ENCODE measurements around the gene RTN4. TPM values are rescaled to one million over a fixed set of nuclear protein-coding genes. Genes with fewer than 3 reads are reported as not detected.
"Not testable (repeated sequence)": the region's sequence is repeated elsewhere in the genome, so short reads cannot be mapped to it uniquely, and the experiment has no call there.

RTN4 gene
- total RNA-seq, 1 donor from 2014 or later: 370 TPM

DNA sequence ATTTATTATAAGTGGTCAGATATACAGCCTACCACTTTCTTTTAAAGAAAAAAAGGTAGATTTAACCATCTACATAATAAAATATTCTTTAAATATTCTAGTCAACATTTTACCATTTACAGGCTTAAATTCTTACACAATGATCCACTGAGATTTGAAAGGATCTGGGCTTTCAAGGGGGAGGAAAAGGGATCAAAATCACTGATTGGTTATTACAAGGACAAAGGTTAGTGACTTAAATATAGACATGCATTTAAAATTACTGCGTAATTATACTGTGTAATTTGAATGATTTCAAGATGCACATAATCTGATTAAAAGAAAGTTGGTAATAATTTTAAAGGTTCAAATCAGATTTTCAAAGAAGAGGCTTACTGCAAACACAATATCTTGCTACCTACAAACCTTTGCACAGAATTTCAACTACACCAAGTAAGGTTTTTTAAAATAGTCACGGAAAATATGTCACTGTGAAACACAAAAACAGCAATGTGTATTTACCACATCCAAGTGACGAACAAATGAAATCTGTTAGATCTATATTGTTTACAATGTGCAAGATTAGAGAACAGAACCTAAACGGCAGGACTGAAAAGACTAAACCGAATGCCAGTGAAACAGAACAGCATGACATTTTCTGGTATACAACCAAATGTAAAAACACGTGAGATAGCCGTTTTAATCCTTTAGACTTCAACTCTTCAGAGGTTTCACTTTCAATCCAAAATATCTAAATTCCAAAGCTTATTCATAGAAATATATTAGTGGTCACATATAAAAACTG, 40.8 kb downstream of the RTN4 start:
- DNase-seq (ENCODE audit: low spot score): no peak

DNA sequence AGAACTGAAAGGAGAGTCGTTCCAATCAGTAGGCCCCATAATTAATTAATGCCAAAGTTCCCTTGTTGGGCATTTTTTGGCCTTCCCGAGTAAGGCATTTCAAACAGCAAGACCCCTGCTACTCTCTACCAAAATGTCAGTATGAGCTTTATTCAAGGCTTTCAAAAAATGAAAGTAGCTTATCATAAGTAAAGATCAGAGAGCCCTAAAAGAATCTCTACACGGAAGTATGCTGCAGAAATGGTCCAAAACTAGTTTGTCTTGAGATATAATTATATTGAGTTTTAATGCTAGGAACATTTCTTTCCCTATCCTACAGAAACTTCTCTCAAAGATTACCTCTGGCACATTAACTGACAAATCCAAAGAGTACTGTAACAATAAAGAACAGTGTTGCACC, 43.9 kb downstream of the RTN4 start:
- DNase-seq (ENCODE audit: low spot score): no peak

DNA sequence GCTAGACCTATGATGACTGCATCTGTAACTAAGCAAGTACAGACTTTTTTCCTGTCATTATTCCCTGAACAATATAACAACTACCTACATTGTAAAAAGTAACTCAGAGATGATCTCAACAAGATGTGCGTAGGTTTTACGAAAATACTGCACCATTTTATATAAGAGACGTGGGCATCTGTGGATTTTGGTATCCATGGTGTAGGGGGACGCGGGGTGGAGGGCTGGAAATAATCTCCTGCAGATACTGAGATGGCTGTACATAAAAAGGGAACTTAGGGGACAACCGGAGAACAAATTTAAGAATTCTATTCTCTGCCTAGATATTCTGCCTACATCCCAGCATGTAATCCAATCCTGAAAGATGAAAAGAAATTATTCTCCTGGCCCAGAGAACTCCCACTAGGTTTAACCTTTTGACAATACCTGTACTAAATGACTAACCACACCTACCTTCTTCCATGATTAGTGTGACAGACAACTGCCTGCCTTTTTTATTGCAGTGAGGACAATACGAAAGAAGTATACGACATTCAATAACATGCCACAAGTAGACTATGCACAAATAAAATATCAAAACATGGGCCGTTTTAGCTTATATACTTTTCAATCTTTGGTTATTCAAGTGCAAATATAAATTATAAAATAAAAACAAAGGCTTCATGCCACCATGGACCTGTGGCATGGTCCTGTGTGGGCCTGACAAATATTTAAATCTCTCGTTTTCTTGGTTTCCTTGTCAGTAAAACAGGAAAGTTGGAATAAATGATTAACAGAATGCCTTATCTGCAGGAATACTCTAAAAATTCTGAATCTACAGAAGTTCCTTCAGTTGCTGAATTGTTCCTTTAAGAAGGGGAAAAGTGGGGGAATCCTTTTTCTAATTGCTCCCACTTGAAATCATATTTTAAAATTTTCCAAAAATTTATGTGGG, 46.3 kb downstream of the RTN4 start:
- DNase-seq (ENCODE audit: low spot score): no peak

DNA sequence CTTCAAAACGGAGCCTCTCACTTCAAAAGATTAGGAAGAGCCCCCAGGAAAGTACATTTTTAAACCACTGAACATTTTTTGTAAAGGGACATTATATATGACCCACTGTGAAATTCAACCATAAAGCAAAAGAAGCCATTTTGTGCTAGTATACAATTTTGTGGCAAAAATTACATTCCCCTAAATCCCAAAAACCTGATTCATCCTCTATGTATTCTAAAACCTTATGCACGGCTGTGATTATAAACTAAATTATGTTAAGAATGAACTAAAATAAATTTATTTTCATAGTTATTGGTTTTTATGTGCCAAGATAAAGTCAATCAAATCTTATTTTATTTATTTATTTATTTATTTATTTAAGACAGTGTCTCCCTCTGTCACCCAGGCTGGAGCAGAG, 48.5 kb downstream of the RTN4 start:
- no peak for DNase-seq (ENCODE audit: low spot score)

DNA sequence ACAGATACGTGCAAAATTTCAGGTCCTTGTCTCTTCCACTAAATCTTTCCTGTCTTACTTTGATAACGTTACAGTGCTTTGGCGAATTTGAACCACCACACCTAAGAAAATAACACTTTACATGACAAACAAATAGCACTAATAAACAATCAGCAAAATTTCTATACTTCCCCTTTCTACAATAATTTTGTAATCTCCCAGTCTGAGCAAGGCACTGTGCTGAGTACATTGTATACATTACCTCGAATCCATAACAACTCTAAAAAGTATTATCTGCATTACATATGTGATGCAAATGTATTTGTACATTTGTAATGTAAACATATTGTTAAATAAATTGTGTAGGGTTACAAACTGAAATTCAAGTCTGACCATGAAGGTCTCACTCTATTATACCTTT, 49.9 kb downstream of the RTN4 start:
- DNase-seq (ENCODE audit: low spot score): no peak

DNA sequence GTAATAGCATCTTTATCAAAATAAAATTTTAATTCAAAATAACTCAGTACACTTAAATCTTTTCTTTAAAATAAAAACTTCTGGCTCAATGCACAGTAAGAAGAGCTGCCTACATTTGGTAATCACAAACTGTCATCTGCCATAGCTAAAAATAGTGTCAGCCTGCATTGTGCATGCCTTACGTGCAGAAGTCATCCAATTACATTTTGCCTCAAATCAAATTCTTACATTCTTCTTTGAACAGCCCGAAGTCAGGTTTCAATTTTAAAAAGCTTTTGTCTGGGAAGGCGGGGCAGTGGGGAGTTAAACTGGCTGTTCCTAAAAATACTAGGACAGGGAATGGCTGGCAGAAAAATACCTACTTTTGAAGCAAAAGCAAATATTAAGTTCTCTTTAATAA, 51.1 kb downstream of the RTN4 start:
- DNase-seq (ENCODE audit: low spot score): no peak

DNA sequence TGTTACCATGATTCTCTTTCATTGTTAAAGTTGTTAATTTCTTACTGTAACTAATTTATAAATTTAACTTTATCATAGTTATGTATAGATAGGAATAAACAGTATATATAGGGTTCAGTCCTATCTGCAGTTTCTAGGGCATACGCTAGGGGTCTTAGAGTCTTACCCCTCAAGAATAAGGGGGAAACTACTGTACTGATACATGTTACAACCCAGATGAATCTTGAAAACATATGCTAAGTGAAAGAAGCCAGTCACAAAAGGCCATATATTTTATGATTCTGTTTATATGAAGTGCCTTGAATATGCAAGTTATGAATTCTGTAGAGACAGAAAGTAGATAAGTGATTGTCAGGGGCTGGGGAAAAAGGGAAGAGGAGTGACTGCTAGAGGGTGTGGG, 52.4 kb downstream of the RTN4 start:
- DNase-seq (ENCODE audit: low spot score): no peak

DNA sequence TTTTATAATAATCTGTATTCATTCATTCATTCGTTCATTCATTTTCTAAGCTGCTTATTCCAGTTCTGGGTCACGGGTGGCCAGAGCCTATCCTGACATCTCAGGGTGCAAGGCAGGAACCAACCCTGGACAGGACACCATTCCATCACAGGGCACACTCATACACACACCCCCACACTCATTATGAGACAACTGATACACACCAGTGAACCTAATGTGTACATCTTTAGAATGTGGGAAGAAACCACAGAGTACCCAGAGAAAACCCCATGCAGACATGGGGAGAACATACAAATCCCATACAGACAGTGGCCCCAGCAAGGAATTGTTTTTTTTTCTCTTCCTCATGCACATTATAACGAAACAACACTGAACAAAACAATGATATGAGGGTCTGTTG, 54.7 kb downstream of the RTN4 start:
- DNase-seq (ENCODE audit: low spot score): no peak

DNA sequence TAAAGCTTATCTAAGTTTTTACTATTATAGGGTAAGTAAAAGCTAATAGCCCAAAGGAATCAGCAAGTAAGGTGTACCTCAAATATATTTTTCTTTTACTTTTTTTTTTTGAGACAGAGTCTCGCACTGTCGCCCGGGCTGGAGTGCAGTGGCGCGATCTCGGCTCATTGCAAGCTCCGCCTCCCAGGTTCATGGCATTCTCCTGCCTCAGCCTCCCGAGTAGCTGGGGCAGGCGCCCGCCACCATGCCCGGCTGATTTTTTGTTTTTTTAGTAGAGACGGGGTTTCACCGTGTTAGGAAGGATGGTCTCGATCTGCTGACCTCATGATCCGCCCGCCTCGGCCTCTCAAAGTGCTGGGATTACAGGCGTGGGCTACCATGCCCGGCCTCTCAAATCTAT, 59.6 kb downstream of the RTN4 start:
- DNase-seq (ENCODE audit: low spot score): not testable (repeated sequence)

DNA sequence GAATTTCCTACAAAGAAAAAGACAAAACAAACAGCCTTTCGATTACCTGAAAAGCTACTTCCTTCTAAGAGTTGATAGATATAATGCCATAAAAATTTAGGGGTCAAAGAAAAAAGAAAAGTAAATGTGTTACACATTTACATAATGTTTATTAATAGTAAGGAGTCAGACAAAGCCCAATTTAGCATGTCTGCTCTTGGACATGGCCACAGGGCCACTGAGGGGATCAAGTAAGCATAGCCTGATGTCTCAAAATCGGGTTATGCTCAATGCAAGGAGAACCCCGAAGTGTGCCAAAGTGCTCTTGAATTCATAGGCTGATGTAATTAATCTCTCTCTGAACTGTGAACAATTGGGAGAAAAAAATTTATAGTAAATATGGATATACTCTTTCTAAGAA, 61.6 kb downstream of the RTN4 start:
- DNase-seq (ENCODE audit: low spot score): no peak

DNA sequence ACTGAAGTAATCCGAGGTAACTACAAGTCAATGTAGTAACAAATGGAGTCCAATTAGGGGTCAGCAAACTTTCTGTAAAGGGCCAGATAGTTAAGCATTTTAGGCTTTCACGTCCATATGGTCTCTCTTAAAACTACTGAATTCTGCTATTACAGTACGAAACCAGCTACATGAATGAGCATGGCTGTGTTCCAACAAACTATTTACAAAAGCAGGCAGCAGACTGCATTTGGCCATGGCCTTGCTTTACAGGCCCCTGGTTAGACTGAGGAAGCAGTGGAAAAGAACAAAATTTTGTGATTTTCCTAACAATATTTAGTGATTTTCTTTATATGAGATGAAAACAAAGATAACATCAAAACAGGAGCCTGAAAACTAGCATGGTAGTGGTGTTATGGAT, 64.0 kb downstream of the RTN4 start:
- DNase-seq (ENCODE audit: low spot score): no peak

DNA sequence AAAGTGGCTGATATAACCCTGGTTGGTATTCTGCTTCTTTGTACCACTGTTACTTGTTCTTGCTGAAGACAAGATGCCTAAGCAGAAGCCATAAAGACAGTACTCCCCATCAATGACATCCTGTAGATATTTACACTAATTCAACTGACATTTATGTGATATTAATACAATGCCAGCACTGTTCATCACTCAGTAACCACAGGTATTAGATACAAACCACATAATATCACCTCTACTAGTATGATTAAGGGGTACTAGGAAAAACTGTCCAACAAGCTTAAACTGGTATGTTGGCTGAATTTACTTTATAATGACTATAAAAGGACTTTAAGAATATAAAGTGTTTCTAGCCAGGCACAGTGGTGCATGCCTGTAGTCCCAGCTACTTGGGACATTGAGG, 65.8 kb downstream of the RTN4 start:
- no peak for DNase-seq (ENCODE audit: low spot score)

DNA sequence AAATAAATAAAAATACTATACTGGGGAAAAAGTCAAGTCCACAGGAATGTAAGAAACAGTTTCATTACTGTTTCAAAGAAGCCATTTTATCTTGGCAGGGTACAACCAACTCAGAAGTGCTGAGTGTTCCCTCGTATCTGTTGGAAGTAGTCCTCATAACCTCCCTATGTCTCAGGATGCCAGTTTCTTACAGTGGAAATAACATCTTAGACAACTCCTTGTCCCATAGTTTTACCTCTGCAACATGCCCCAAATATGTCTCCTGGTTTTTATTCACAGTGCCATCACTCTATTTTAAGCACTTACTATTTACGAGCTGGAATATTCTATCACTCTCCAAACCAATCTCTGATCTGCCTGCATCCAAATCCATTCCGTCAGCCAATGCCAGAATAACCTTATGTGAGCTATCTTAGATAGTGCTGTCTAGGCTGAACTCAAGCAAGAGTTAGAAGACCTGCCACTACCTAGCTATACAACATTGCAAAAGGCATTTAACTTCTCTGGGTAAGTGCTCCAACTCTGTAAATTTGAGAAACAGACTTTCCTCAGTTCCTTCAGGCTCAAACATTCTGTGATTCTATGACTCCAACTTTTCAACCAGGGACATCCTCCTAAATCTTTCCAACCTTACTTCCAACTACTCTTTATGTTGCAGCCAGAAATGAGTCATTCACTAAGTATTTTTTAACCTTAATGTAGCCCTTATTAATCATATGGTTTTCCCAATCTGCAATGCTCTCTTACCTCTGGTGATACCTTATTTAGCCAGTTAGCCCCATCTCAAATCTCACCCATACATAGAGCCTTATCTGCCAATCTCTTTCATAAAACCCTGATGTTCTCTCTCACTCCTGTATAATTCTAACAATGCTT, 66.7 kb downstream of the RTN4 start:
- DNase-seq (ENCODE audit: low spot score): no peak

DNA sequence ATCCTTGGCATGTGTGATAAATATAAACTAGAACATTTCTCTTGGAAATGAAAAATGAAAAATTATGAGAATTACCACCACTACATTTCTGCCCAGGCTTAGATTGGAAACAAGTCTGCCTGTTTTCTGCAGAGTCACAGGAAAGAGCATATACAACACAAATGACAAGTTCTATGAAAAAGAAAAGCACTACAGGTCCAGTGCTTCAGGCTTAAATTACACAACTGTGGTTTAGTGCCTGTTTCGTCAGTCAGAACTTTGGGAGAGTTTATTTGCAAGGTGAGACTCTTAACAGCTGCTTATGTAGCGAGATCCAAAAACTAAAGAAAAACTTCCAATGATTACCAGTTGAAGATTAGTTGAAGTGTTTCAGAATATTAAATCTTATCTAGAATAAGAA, 68.9 kb downstream of the RTN4 start:
- DNase-seq (ENCODE audit: low spot score): no peak

DNA sequence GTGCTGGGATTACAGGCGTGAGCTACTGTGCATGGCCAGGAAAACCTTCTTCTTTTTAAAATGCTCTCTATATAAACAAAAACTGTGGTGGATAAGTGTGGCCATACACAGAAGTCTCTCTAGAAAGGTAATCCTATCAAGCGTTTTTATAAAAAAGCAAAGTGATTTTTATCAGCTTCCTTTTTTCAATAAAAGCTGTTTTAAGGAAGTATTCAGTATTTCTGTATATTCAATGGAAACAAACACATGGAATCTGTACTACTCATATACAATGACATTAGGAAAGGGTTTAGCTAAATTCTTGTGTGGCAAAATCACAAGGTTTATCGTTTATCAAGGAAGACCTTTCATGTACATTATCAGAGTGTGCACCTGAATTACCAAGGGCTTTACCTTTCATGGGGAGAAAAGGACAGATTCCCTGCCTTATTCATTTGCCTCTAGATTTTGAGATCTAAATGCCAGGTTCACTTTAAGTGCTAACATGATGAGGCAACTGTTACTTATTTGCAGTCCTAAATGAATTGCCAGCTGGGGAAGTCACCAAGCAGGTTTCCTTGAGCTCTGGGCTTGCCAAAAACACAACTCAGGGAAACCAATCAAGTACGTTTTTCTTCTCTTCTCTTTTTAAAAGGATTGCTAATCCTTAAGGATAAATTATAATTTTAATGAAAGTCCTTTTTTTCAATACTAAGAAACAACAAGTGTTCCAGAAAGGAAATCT, 70.8 kb downstream of the RTN4 start:
- DNase-seq (ENCODE audit: low spot score): peak; percentile 47

DNA sequence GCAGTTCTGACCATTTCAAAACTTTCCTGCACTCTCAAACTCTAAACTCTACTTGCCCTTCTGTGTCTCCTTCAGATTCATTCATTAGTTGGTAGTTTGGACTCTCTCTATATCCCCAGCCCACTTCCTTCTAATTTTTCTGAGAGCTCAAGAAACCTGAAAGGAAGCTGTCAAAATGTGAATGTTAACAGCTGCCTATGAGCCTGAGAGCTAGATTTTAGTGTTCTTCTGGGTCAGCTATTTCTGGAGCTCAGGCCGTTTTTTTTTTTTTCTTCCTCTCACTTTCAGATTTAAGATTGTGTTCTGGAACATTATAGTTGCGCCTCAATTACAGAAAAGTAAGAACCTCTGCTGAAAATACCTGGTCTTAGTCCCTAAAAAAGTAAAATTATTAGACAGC, 73.1 kb downstream of the RTN4 start:
- DNase-seq (ENCODE audit: low spot score): no peak

DNA sequence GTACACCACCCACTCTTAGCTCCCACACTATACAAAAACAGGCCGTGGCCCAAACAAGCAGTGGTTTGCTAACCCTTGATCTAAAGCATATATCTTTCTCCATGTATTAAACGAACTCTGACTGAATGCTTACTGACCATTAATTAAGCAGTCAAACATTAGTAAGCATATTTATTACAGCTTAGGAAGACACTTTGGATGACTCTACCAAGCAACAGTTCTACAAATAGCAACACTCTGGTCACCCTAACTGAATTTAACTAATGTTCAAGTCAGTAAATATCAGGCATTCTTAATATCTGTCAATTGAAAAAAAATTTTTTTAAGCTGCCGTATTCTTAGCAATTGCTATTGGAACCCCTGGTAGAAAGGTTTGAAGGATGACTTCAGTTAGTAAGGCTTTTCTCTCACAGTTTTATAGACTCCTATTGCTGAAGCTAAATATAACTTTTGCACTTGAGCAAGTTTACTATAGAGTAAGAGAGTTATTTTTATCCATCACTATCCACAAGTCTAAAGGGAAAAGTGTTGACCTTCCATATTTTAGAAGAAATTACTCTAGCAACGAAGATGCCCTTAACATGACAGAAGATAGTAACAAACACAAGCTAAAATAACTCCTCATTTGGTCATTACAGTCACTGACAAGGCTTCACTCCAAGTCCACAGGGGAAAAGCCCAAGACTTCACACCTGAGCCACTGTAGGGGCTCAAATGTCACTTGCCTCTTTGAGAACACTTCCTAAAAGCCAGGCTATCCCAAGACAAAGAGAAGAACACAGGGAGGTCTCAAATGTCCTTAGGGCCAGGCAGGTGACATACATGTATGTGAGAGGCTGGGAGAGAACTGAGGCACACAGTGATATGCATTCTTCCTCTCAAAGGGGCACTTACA, 74.4 kb downstream of the RTN4 start:
- no peak for DNase-seq (ENCODE audit: low spot score)

DNA sequence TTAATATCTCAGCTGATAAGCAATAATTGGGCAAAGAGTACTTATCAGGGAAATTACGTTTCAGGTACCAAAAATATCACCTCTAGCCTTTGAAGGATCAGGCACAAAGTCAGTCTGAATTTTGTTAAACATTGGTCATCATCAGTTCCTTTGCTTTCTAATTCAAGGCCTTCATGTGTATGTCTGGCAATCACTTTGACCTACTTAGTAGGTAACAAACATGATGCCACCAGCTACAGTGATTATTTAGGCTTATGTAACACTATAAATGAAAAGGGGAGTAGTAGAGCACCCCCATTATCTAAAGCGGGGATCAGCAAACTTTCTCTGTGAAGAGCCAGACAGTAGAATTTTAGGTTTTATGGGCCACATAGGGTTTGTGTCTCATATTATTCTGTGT, 75.1 kb downstream of the RTN4 start:
- no peak for DNase-seq (ENCODE audit: low spot score)

DNA sequence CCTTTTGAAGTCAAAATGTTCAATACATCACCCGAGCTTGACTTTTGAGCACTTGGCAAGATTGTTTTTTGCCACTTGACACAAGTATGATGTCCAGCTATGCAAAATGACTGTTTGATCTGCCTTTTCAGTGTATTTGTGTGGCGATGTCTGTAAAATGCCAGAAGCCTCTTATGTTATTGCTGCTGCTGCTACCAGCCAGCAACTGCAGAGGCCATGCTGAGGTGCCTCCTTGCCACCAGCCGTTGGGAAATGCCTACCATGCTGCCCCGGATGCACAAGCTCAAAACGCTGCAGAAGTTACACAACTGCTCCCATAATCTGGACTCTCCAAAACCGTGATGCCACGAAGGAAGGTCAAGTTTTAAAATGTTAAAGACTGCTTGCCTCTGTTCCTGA, 80.3 kb downstream of the RTN4 start:
- no peak for DNase-seq (ENCODE audit: low spot score)

DNA sequence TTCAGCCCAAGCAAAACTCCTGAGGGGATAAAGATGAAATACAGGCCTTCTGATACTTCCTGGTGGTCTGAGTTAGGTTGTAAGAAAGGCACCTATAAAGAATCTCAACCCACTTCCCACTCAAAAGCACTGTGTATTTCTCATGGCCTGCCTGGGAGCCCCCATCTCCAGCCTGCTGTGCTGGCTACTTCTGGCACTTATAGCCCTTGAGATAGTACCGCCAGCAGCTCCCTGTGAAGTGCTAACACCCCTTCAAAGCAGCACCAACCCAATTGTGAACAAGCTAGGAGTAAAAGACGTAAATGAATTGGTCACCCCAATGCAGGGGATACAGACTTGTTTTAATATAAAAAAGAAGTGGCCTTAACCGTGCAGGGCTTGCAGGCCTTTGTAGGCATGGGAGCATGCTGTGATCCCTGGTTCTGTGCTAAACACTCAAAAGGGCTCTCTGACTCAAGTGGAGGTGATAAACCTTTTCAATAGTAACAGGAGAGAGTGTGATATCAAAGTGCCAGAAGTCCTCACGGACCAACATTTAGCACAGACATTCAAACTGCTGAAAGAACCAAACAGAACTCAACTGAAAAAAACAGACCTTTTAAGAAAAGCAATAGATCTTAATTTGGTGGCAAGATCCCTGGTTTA, 80.8 kb downstream of the RTN4 start:
- no peak for DNase-seq (ENCODE audit: low spot score)

Measured in mucosa of gallbladder (tissue), 1 donor.